Glomerular visceral epithelial cell (primary cell): Measurements from ENCODE around the gene RCAN3.
A peak's percentile ranks its signal among the peaks of the same experiment; 100 is the strongest.

ENCODE experiments used
- DNase-seq: peaks from one replicate; pipeline ENCODE4 v3.0.0-alpha.2; 2016; ENCODE audit errors: extremely low spot score

Gene RCAN3

GRCh38 chr1:24578846-24579245 is 76.2 kb downstream of the RCAN3 start:
- DNase-seq = no peak

- no peak for DNase-seq
Observed at GRCh38 chr1:24580756-24581155, 78.1 kb downstream of the RCAN3 start.

- DNase-seq = no peak
Observed at GRCh38 chr1:24584171-24584647, 81.6 kb downstream of the RCAN3 start.

- no peak for DNase-seq
Observed at GRCh38 chr1:24586119-24586518, 83.5 kb downstream of the RCAN3 start.

GRCh38 chr1:24586970-24587820 is 84.6 kb downstream of the RCAN3 start:
- DNase-seq = peak; percentile 65

- DNase-seq = no peak
Observed at GRCh38 chr1:24588573-24588972, 85.9 kb downstream of the RCAN3 start.

GRCh38 chr1:24589200-24589599 is 86.6 kb downstream of the RCAN3 start:
- no peak for DNase-seq
